ENCODE measurements around the gene FOXM1.

The FOXM1 gene, protein sequence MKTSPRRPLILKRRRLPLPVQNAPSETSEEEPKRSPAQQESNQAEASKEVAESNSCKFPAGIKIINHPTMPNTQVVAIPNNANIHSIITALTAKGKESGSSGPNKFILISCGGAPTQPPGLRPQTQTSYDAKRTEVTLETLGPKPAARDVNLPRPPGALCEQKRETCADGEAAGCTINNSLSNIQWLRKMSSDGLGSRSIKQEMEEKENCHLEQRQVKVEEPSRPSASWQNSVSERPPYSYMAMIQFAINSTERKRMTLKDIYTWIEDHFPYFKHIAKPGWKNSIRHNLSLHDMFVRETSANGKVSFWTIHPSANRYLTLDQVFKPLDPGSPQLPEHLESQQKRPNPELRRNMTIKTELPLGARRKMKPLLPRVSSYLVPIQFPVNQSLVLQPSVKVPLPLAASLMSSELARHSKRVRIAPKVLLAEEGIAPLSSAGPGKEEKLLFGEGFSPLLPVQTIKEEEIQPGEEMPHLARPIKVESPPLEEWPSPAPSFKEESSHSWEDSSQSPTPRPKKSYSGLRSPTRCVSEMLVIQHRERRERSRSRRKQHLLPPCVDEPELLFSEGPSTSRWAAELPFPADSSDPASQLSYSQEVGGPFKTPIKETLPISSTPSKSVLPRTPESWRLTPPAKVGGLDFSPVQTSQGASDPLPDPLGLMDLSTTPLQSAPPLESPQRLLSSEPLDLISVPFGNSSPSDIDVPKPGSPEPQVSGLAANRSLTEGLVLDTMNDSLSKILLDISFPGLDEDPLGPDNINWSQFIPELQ

DNA sequence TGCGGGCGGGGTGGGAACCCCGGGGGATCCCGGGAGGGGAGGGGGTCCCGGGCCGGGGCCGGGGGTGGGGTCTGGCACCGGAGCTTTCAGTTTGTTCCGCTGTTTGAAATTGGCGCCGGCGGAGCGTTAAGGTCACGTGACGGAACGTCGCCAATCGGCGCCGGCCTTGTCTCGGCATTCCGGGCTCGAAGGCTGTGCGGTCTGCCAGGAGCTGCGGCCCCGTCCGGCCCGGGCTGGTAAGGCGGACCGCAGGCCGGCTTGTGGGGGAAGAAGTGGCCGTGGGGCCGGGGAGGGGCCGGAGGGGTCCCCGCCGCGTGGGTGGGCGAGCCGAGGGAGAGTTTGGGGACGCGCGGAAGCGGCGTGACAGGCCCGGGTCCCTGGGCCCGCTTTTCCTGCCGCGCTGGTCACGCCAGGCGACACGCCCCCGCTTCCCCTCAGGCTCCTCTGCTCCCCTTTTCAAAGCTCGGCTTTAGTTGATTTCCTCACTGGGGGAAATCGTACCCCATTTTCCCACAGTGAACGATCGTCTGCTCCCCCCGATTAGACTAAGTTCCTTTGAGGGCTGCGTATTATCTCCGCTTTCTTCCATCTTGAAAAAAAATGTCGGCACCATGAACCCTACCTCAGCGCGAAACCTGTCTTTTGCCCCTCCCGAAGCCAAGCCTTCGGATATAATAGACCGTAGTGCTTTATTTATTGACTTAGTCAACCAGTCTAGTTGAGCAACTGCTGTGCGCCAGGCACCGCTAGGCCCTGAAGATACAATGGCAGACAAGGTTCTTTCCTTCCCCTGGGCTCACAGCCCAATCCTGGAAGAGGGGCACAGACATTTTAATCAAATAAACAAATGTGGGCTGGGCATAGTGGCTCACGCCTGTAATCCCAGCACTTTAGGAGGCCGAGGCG is at the start of gene FOXM1, which contains the start of gene RHNO1:
Gene FOXM1, minus strand, starts transcription at position 128 of the 906 bp plus-strand sequence. CDS start 2,696 bp downstream, outside the sequence.
Gene RHNO1, plus strand, starts transcription at position 177 of the 906 bp plus-strand sequence. CDS start 8,144 bp downstream, outside the sequence.
- peak; percentile 98 for DNase-seq (ENCODE audit: low spot score)

DNA sequence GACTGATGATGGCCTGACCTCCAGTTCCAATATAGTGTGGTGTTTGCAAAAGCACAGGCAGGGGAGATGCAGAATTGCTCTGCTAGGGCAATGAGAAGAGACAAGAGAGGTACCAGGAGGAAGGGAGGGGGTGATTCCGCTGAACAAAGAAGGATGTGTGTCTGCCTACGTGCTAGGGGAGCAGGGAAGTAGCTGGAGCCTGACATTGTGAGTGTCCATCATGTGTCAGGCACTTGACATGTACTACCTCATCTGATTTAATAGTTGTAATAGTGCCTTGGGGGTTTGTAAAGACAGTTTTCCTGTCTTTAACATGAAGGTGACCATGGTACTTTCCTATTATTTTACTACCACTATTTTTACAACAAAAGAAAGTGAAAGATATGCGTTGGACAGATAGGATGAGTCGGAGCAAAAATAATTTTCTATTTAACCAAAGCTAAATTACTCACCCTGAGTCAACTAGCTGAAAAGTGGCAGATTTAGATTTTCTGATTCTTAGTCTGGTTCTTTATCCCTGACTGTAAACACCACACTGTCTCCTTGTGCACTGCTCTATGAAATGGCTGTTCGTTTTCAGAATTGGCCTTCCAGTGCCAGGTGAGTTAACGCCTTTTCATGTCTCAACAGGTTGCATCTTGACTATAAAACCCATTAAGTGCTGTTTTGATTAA is 48.5 kb upstream of the FOXM1 start:
- DNase-seq (ENCODE audit: low spot score), result no peak

DNA sequence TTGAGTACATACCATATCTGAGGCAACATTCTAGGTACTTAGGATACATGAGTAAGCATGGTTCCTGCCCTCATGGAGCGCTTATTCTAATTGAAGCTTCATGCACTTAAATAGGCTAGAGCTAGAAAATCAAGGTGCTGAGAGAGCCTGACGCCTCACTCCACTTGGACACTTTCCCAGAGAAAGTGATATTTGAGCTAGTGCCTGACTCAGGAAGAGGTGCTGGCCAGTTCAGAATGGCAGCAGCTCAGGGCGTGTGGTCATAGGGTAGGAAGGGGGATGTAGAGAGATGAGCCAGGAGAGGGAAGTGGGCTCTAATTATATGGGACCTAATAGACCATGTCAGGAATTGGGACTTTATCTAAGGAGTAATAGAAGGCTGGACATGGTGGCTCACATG is 47.0 kb upstream of the FOXM1 start:
- no peak for DNase-seq (ENCODE audit: low spot score)

DNA sequence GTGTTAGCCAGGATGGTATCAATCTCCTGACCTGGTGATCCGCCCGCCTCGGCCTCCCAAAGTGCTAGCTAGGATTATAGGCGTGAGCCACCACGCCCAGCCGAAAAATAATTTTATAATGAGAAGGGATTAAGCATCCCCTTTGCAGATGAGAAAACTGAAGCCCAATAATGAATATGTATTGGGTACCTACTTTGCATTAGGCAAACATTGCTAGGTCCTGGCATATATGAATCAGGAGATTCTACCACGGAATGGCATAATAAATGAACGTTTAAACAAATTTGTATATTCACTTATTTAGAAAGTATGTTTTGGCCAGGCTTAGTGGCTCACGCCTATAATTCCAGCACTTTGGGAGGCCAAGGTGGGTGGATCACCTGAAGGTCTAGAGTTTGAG is 46.1 kb upstream of the FOXM1 start:
- no peak for DNase-seq (ENCODE audit: low spot score)

DNA sequence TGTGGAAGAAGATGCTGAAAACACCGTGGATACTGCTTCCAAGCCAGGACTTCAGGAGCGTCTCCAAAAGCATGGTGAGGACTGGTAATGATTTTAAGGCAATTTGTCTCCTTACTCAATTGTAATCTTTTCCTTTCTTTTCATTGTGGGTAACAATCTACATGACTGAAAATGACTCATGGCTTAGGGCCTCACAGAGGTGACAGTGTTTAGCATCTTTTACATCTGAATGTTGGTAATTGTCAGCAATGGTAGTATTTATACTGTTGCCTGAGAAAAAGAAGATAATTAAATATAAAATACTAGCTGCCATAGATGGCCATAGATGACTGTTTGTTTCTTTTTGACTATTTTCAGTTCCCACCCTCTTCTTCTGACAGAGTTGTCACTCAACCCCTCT is 45.4 kb upstream of the FOXM1 start:
- no peak for DNase-seq (ENCODE audit: low spot score)

DNA sequence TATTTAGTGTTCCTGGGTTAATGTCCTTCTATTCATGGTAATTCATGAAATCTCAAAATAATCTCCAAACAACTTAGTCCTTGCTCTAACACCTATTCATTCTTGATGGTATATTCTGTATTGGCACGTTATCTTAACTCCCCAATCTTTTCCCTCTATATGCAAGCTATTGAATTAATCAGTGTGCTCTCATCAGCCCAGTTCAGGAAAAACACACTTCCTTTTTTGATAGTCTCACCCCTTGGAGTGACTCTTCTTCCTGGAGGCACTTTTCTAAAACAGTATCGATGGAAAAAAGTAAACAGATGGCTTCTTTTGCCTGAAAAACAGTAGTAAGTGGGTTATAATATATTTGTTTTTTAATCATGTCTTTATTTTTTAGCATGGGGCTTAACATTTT is 42.3 kb upstream of the FOXM1 start:
- DNase-seq (ENCODE audit: low spot score), result no peak

DNA sequence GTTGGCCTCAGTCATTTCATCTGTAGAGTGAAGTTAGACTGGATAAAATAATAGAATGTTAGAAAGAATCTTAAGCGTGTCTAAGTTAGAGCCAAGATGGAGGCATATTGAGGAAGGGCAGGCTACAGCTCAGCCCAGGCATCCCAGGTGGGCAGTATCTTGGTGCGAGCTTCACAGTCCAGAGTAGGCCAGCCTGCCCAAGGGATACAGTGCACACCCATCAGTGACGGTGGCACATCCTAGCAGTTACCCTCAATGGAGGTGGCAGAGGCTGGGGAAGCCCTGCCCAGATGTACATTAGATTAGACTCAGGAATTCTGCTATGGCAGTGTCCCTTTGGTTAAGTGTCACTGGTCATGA is 35.2 kb upstream of the FOXM1 start:
- no peak for DNase-seq (ENCODE audit: low spot score)

DNA sequence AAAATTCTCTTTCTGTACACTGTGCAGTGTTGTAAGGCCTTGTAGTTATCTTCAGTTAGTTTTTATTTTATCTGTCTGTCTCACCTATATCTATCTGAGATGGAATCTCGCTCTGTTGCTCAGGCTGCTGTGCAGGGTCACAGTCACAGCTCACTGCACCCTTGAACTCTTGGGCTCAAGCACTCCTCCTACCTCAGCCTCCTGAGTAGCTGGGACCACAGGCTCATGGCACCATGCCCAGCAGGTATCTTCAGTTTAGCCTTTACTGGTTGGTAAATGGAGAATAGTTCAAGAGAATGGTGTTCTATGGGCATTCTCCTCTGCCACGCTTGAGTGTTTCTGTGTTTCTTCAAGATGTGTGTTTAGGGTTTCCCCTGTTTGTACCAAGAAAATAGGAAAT is 27.3 kb upstream of the FOXM1 start:
- no peak for DNase-seq (ENCODE audit: low spot score)

DNA sequence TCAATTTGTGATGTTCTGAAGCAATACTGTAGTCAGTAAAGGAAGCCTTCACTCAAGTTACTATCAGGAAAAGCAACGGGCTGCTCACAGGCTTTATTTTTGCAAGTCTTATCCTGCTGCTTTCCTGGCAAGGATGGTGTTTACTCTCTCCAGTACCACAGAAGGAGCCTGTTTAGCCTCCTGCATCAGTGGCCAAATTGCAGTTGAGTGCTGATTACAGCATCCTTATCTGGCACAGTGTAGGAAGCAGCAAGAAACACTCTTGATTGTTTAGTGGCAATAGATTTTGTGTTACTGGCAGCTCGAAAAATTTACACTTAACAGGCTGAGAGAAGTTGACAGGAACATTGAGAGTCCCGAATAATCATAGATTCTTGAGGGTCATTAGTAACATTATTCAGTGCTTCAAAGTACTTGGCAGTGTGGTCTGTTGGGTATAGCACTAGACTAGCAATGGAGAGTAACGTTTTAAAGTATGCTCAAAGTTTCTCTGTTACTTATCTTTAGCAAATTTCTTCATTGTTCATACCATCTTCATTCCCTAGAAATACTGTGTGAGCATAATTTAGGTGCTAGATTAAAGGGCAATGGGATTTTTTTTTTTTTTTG is 25.4 kb upstream of the FOXM1 start:
- DNase-seq (ENCODE audit: low spot score), result no peak

DNA sequence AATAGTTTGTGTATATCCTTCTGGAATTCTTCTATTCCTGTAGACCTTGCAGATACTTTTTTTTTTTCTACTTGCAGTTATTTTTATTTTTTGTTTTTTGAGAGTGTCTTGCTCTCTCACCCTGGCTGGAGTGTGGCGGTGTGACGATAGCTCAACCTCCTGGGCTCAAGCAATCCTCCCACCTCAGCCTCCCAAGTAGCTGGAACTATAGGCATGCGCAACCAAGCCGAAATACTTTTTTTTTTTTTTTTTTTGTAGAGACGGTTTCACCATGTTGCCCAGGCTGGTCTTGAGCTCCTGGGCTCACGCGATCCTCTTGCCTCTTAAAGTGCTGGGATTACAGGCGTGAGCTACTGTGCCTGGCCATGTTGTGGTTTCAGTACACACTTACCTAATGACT is 23.7 kb upstream of the FOXM1 start:
- DNase-seq (ENCODE audit: low spot score), result no peak

DNA sequence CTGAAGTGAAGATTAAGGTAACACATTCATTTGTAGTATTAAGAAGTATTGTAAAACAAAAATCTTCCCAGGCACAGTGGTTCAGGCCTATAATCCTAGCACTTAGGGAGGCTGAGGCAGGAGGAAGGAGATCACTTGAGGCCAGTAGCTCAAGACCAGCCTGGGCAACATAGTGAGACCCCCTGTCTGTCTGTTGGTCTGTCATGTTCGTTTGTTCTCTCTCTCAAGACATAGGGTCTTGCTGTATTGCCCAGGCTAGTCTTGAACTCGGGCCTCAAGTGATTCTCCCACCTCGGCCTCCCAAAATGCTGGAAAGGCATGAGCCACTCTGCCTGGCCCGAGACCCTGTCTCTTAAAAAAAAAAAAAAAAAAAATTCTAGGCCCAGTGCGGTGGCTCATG is 20.4 kb upstream of the FOXM1 start:
- no peak for DNase-seq (ENCODE audit: low spot score)

DNA sequence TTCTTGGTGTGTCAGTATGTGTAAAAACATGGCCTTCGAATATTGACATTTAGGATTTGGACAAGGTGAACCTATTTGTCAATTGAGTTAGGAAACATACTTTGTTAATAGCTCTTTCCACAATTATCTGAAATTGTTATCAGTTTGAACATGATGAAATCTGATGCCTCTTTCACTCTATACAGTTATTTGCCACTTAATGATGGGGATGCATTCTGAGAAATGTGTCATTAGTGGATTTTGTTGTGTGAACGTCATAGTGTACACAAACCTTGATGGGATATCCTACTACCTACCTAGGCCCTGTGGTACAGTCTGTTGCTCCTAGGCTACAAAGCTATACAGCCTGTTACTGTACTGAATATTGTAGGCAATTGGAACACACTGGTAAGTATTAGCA is 18.5 kb upstream of the FOXM1 start:
- DNase-seq (ENCODE audit: low spot score), result no peak

DNA sequence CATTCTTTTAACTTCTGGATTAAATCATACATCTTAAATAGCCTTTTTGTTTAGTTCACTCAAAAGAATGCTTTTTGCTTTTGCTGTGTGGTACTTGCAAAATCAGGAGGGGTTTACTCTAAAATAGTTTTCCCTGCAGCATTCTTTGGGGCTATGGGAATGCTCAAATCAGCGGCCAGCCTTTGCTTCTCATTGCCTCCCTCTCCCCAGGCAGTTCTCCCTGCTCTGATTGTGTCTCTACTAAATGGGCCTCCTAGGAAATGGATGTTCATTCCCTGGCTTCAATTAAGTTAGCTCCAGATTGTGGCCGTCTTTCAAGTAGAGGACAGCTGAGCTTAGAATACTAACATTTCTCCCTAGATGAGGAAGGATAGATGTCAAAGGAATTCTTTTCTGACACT is 18.1 kb upstream of the FOXM1 start:
- DNase-seq (ENCODE audit: low spot score), result peak; percentile 58

DNA sequence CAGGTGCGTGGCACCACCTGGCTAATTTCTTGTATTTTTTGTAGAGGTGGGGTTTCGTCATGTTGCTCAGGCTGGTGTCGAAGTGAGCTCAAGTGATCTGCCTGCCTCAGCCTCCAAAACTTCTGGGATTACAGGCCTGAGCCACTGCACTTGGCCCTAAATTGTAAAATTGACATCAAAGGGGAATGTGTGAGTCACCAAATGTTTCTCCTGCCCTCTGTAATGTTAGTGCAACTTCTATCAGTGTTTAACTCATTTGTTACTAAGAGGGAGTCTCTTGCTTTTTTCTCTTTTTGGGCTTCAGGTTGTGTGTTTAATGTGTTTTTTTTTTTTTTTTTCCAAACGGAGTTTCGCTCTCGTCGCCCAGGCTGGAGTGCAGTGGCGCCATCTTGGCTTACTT is 16.0 kb upstream of the FOXM1 start:
- DNase-seq (ENCODE audit: low spot score), result peak; percentile 56

DNA sequence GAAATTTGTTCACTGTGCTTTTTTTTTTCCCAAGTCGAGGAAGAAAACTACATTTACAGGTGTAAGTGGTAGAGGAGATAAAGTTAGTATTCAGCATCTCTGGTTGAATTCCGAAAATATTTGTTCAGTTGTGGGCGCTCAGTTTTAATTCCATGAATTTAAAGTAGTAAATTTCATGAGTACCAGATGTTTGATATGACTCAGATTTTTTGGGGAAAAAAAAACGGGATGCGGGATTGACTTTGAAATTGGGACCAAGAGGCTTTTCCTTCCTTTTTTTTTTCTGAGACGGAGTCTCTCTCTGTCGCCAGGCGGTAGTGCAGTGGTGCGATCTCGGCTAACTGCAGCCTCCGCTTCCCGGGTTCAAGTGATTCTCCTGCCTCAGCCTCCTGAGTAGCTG is 15.3 kb upstream of the FOXM1 start:
- DNase-seq (ENCODE audit: low spot score), result no peak

DNA sequence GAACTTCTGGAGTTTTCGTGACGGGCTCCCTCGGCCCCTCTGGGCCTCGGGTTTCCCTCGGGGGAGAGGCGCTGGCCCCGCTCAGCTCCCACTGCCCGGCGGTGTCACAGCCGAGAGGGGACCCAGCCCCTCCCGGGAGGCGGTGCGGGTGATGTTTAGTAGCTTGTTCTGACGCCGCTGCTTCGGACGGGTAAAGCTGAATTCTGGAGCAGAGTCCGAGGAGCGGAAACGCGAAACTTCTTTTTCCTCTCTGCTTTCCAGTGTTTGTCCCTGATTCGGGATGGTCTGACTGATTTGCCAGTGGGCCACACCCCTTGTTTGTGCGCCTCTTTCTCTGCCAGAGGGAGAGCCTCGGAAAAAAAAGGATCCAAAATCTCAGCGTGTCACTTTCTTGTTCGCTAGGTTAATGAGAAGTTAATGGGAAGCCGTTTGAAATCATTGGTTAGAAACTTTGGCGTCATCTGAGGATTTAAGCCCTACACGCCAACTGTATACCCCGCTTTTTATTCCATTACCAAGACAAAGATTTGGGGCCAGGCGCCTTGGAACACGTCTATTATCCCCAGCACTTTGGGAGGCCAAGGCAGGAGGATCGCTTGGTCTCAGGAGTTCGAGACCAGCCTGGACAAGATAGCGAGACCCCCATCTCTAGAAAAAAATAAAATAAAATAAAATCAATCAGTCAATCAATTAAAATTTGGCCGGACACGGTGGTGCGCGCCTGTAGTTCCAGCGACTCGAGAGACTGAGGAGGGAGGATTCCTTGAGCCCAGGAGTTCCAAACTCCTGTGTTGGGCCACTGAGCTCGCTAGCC is 14.5 kb upstream of the FOXM1 start:
- peak; percentile 55 for DNase-seq (ENCODE audit: low spot score)

DNA sequence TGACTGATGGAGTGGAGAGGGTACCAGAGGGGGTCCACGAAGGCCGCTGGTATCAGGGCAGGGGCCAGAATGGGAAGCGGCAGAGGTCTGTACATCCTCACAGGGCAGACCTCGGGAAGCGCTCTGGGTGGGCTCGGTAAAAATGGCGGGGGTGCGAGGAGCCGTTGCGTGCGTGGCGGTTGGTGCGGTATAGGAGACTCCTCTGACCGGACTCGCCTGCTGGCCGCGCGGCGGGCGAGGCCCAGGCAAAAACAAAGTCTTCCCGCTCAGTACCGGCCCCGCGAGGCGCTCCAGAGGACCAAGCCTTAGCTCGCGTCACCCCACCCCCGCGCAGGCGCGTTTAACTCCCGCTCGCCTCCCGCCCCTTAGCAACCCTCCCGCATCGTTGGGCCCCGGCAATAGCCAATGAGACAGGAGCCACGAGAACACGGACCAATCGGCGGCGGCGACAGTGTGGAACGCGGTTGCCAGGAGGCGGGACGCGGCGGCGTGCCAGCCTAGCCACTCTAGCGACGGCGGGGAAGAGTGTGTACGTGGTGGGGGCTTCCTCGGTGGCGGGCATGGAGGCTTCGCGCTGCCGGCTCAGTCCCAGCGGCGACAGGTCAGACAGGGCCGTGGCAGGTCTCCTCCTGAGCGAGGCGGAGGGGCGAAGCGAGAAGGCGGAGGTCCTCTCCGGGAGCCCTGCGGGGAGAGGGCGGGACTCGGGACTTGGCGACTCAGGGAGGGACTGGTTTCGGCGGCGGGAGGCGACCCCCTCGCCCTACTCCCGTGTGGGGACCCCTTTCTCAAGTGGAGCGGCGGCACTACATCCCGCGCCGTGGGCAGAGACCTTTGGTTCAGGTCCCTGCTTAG is 13.6 kb upstream of the FOXM1 start, which contains the start of gene TULP3:
Gene TULP3, plus strand, starts transcription at position 504 of the 852 bp plus-strand sequence. Its CDS starts 57 bp downstream, at position 561.
- DNase-seq (ENCODE audit: low spot score), result peak; percentile 99

DNA sequence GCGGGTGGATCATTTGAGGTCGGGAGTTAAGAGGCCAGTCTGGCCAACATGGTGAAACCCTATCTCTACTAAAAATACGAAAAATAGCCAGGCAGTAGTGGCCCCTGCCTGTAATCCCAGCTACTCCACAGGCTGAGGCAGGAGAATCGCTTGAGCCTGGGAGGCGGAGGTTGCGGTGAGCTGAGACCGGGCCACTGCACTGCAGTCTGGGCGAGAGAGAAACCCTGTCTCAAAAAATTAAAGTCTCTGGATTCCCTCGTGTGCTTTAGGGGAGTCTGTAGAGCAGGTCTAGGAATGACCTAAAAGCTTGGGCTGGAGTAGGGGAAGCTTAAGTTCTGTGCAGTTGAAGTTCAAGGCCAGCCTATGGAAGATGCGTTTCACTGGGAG is 13.0 kb upstream of the FOXM1 start:
- DNase-seq (ENCODE audit: low spot score), result no peak

DNA sequence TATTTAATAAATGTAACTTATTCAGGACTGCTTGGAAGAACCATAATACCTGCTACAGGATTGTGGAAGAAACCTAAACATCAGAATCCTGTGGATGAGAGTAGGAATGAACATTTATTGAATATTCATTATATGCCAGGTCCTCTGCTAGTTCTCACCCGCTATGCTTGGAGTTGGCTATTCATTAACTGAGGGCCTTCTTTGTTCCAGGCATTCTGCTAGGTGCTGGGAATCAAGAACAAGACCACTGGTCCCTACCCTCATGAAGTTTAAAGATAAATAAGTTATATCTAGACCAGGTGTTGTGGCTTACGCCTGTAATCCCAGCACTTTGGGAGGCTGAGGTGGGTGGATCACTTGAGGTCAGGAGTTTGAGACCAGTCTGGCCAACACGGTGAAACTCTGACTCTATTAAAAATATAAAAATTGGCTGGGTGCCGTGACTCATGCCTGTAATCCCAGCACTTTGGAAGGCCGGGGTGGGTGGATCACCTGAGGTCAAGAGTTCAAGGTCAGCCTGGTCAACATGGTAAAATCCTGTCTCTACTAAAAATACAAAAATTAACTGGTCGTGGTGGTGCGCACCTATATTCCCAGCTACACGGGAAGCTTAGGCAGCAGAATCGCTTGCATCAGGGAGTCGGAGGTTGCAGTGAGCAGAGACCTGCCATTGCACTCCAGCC is 9.9 kb upstream of the FOXM1 start:
- no peak for DNase-seq (ENCODE audit: low spot score)

All from AG20443 (cell line).